HL-60 (cell line): ENCODE measurements around the gene COLEC11.

ENCODE experiments used
- CTCF ChIP-seq: IDR thresholded peaks from one replicate; pipeline ENCODE4 v1.5.1; 2011; ENCODE audit warnings: low read length, control low read depth, inconsistent platforms; ENCODE audit not compliant: insufficient read depth
- GABPA ChIP-seq: IDR thresholded peaks from 2 replicates; pipeline ENCODE4 v1.6.1; 2012; ENCODE audit warnings: low read depth
- POLR2AphosphoS5 ChIP-seq: IDR thresholded peaks from 2 replicates; pipeline ENCODE4 v1.6.1; 2012; ENCODE audit warnings: low read depth
- REST ChIP-seq: IDR thresholded peaks from 2 replicates; pipeline ENCODE4 v1.6.1; 2012; ENCODE audit warnings: low read depth; ENCODE audit not compliant: insufficient replicate concordance

GRCh38 chr2:3681625-3682024, 86.7 kb downstream of the COLEC11 start:
- TF ChIP-seq CTCF (no peak), POLR2AphosphoS5 (no peak), REST (no peak), GABPA (no peak)
